K562 (cell line): ENCODE data around the gene ITPR1. TPM values are rescaled to one million over a fixed set of nuclear protein-coding genes. Genes with fewer than 3 reads are reported as not detected.
A peak's percentile ranks its signal among the peaks of the same experiment; 100 is the strongest.

Experiments
- ATAC-seq: fragments of 200-7000 bp; cut with Tn5 transposase; 3 replicates; pipeline ENCODE4 v1.9.1; 2020; ENCODE audit warnings: moderate library complexity
- BruUV-seq: library from RNA; stranded (reverse); fragments of 400-500 nt; replicated peaks from 2 replicates; lab custom pipeline; 2021; lab: Mats Ljungman, UMichigan
- CTCF ChIA-PET: fragments of 300-600 bp; formaldehyde crosslinking; extraction: SDS; loops from one replicate; lab custom pipeline; 2021; ENCODE audit warnings: low intra/inter-chr PET ratio; lab: Yijun Ruan, JAX
- POLR2A ChIA-PET: fragments of 300-600, 350-650 bp; sonication (Branson Sonifier 250); formaldehyde crosslinking; extraction: SDS; loops from one replicate; lab custom pipeline; 2021; ENCODE audit warnings: antibody characterized with exemption, inconsistent platforms; lab: Yijun Ruan, JAX
- DNase-seq, 4 experiments: peaks; one replicate each; pipeline versions ENCODE4 v3.0.0 to v3.0.0-alpha.2; 2011 to 2018; ENCODE audit warnings: low spot score in 3 of 4, mixed read lengths in 3 of 4; ENCODE audit errors: extremely low read depth in 1 of 4
- FAIRE-seq: peaks from 2 replicates; lab custom pipeline; 2011; peaks lifted over from hg19 to GRCh38; lab: Jason Lieb, UNC
- H2AFZ ChIP-seq: 2 replicates; pipeline ENCODE4 v1.6.0; 2011; ENCODE audit warnings: low read depth, low read length, control low read depth, inconsistent platforms
- H3K27ac ChIP-seq: fragments of 200-600 bp; 3 replicates; pipeline ENCODE4 v1.8.0; 2011; ENCODE audit warnings: low read depth, mild to moderate bottlenecking, control low read depth, inconsistent platforms, low read length, moderate library complexity, mixed read lengths; ENCODE audit errors: extremely low read depth
- H3K27me3 ChIP-seq, 2 experiments: fragments of 300-600 bp in 1 of 2; 2 replicates in 1 of 2; 3 replicates in 1 of 2; pipeline versions ENCODE4 v1.6.0 to v1.8.0; 2011; ENCODE audit warnings: inconsistent platforms in 2 of 2, low read length in 2 of 2, mild to moderate bottlenecking in 1 of 2, mixed read lengths in 1 of 2, moderate library complexity in 1 of 2; ENCODE audit not compliant: control insufficient read depth in 2 of 2, insufficient read depth in 2 of 2
- H3K36me3 ChIP-seq: fragments of 300-600 bp; 3 replicates; pipeline ENCODE4 v1.8.0; 2011; ENCODE audit warnings: mild to moderate bottlenecking, low read length, inconsistent platforms; ENCODE audit not compliant: control insufficient read depth, insufficient read depth
- H3K4me1 ChIP-seq, 2 experiments: fragments of 200-600 bp in 1 of 2; replicated peaks in 1 of 2; 2 replicates in 1 of 2; 3 replicates in 1 of 2; pipeline versions ENCODE4 v1.5.1 to v1.8.0; 2011; ENCODE audit warnings: inconsistent platforms in 2 of 2, low read length in 2 of 2, mild to moderate bottlenecking in 1 of 2, mixed read lengths in 1 of 2, moderate library complexity in 1 of 2; ENCODE audit not compliant: control insufficient read depth in 2 of 2, insufficient read depth in 2 of 2
- H3K4me2 ChIP-seq: 2 replicates; pipeline ENCODE4 v1.6.1; 2011; ENCODE audit warnings: low read length, control low read depth, inconsistent platforms, mixed read lengths; ENCODE audit not compliant: insufficient read depth
- H3K4me3 ChIP-seq: fragments of 200-600 bp; sonication (generic), shearing (Covaris generic); 2 replicates; pipeline ENCODE4 v1.5.1; 2016; ENCODE audit warnings: control low read depth, inconsistent platforms
- H3K79me2 ChIP-seq: fragments of 200-600 bp; 3 replicates; pipeline ENCODE4 v1.8.0; 2011; ENCODE audit warnings: low read length, inconsistent platforms; ENCODE audit not compliant: control insufficient read depth, insufficient read depth
- H3K9ac ChIP-seq, 2 experiments: 2 replicates each; pipeline versions ENCODE4 v1.6.0 to v1.6.1; 2011; ENCODE audit warnings: low read depth in 2 of 2, low read length in 2 of 2, control low read depth in 1 of 2, inconsistent platforms in 1 of 2, mild to moderate bottlenecking in 1 of 2, mixed read lengths in 1 of 2; ENCODE audit not compliant: insufficient read depth in 1 of 2
- H3K9me1 ChIP-seq: one replicate; pipeline ENCODE4 v1.6.0; 2011; ENCODE audit warnings: inconsistent platforms, mild to moderate bottlenecking, low read length, moderate library complexity; ENCODE audit not compliant: control insufficient read depth, insufficient read depth
- H3K9me3 ChIP-seq: replicated peaks from 2 replicates; pipeline ENCODE4 v1.5.1; 2011; ENCODE audit warnings: low read depth, low read length, inconsistent platforms; ENCODE audit not compliant: control insufficient read depth, insufficient read depth
- H4K20me1 ChIP-seq: replicated peaks from 2 replicates; pipeline ENCODE4 v1.6.1; 2011; ENCODE audit warnings: low read length, inconsistent platforms, mixed read lengths; ENCODE audit not compliant: control insufficient read depth, insufficient read depth
- MEIS2 ChIP-seq: fragments of 450-650 bp; IDR thresholded peaks from 2 replicates; pipeline ENCODE4 v1.6.1; 2014; ENCODE audit warnings: mild to moderate bottlenecking; ENCODE audit not compliant: partially characterized antibody
- RCOR1 ChIP-seq, 2 experiments: IDR thresholded peaks; 2 replicates each; pipeline ENCODE4 v1.6.1; 2012; ENCODE audit warnings: low read depth in 2 of 2, low read length in 2 of 2, borderline replicate concordance in 1 of 2, improper control_type of control experiment in 1 of 2
- TCF7L2 ChIP-seq: fragments of 150-350 bp; IDR thresholded peaks from 2 replicates; pipeline ENCODE4 v1.6.1; 2016; ENCODE audit warnings: low read depth, mild to moderate bottlenecking, low read length, moderate library complexity
- WGBS: fragments of 100-300 bp; shearing (Covaris generic); methylation state at CpG from one replicate; pipeline ENCODE4 v1.1.6; 2016; ENCODE audit warnings: low coverage, mixed read lengths; ENCODE audit not compliant: insufficient coverage; ENCODE audit errors: missing lambda C conversion rate; 5-methylcytosine and 5-hydroxymethylcytosine counted together
- in situ Hi-C: fragments of 300-500 bp; cut with MboI; formaldehyde crosslinking; loops from 4 replicates; pipeline ENCODE4 v1.15.0; 2018; ENCODE audit warnings: inconsistent platforms, mixed read lengths
- intact Hi-C: fragments of 100-400 bp; cut with micrococcal nuclease; formaldehyde crosslinking; loops from 2 replicates; pipeline ENCODE4 v1.14.2; 2022
- polyA plus RNA-seq, 8 experiments: library from polyadenylated mRNA; depleted of rRNA in 4 of 8; stranded (reverse) in 5 of 8; unstranded in 3 of 8; fragments of >200 nt; fragmentation: Nextera tagmentation in 2 of 8; fragmentation: Illumina TruSeq in 1 of 8; extraction: Ambion mirVana in 2 of 8; extraction: Trizol in 1 of 8; gene quantifications; 2 replicates each; pipeline versions ENCODE4 v1.2.1 to v1.2.3, GENCODE V29; 2011 to 2014; ENCODE audit warnings: inconsistent platforms in 1 of 8, missing spikeins in 1 of 8
- total RNA-seq, 7 experiments: library from RNA; depleted of rRNA in 6 of 7; stranded (reverse); fragments of >200 nt in 6 of 7; fragmentation: Illumina TruSeq in 2 of 7; extraction: Trizol in 2 of 7; gene quantifications; 2 replicates each; pipeline versions ENCODE4 v1.2.1 to v1.2.3, GENCODE V29; 2011 to 2021; ENCODE audit warnings: low replicate concordance in 1 of 7
- TF ChIP-seq, protein P1 (sequence below), 2 experiments: IDR thresholded peaks in 1 of 2; conservative IDR thresholded peaks in 1 of 2; 2 replicates each; pipeline ENCODE4 v1.6.1; 2016; ENCODE audit warnings: low read depth in 2 of 2, mild to moderate bottlenecking in 1 of 2, missing compliant biosample characterization in 1 of 2, missing genetic modification characterization in 1 of 2, moderate library complexity in 1 of 2
- TF ChIP-seq, protein P2 (sequence below): fragments of 450-650 bp; IDR thresholded peaks from one replicate; pipeline ENCODE4 v1.6.1; 2018; ENCODE audit warnings: mild to moderate bottlenecking, moderate library complexity; ENCODE audit not compliant: partially characterized antibody

Gene ITPR1
- total and polyA plus RNA-seq, 9 of the 15 experiments (the other 6 are each of a cell fraction or from before 2014, with no cell fraction given) = 22.4 to 40.0 (median 27.4) TPM

DNA sequence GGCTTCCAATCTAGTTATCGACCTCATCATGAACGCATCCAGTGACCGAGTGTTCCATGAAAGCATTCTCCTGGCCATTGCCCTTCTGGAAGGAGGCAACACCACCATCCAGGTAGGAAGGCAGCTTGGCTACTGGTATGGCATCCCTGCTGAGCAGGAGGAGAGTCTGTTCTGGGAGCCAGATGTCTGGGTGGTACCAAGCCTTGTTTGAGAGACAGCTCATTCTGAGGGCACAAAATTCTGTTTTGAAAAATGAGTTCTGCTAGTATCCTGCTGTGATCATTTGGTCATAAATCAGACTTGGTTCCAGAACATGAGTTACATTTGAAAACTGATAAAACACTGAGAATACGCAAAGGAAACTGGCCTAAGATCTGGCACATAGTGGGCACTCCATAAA lies 242.1 kb downstream of the ITPR1 start:
- 75% methylated on average over 4 of the region's 4 CpGs for WGBS

More for the DNA sequence above, 242.1 kb downstream of the ITPR1 start:
- no peak overlapping the region for H3K4me2 ChIP-seq
- ChIA-PET CTCF (no interaction called here), POLR2A (interaction anchor here (1.0 to 1.2 kb wide), 2 partner anchors 29 to 244 kb away, joined by 3 to 5 read pairs; no protein-coding TSS in a partner anchor)
- ATAC-seq = no peak
- H3K79me2 ChIP-seq = no peaks in the 10 kb centered on the region
- in situ Hi-C loops = no loop called here
- no peak overlapping the region for H3K4me3 ChIP-seq
- no peak for FAIRE-seq
- H3K36me3 ChIP-seq = peaks cover 11% of the 10 kb centered on the region; the same call in 2 of the 3 replicates
- TF ChIP-seq RCOR1 (IDR thresholded peaks at IDR 0.05; ENCODE audit: borderline replicate concordance in 1 of 2, low read depth in 2 of 2, low read length in 2 of 2) (no peak), TCF7L2 (no peak), MEIS2 (peak; percentile 64)
- TF ChIP-seq, protein P1, sequence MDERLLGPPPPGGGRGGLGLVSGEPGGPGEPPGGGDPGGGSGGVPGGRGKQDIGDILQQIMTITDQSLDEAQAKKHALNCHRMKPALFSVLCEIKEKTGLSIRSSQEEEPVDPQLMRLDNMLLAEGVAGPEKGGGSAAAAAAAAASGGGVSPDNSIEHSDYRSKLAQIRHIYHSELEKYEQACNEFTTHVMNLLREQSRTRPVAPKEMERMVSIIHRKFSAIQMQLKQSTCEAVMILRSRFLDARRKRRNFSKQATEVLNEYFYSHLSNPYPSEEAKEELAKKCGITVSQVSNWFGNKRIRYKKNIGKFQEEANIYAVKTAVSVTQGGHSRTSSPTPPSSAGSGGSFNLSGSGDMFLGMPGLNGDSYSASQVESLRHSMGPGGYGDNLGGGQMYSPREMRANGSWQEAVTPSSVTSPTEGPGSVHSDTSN (CRISPR knock-in tag; IDR thresholded peaks at IDR 0.05; ENCODE audit: low read depth) = no peak
- TF ChIP-seq, protein P1 (tag; conservative IDR thresholded peaks at IDR 0.05; ENCODE audit: low read depth) = peak; percentile 56; the same call in 1 of the 2 replicates
- TF ChIP-seq, protein P2, sequence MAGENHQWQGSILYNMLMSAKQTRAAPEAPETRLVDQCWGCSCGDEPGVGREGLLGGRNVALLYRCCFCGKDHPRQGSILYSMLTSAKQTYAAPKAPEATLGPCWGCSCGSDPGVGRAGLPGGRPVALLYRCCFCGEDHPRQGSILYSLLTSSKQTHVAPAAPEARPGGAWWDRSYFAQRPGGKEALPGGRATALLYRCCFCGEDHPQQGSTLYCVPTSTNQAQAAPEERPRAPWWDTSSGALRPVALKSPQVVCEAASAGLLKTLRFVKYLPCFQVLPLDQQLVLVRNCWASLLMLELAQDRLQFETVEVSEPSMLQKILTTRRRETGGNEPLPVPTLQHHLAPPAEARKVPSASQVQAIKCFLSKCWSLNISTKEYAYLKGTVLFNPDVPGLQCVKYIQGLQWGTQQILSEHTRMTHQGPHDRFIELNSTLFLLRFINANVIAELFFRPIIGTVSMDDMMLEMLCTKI = no peak
- TF ChIP-seq, all 486 proteins: peak for 2
- H3K9me1 ChIP-seq = no peaks in the 10 kb centered on the region
- peak overlapping the region in 1 of 2 experiments; percentile 9; a peak in 1 of 4 replicates for H3K9ac ChIP-seq
- intact Hi-C loops = no loop called here
- no peak overlapping the region for H3K27ac ChIP-seq
- peaks cover 24 to 38% of the 10 kb centered on the region in 2 experiments for H3K4me1 ChIP-seq
- DNase-seq = no peak
- no TSS peak for BruUV-seq
- H3K27me3 ChIP-seq = no peaks in the 10 kb centered on the region
- no peaks in the 10 kb centered on the region for H4K20me1 ChIP-seq
- H2AFZ ChIP-seq = no peak overlapping the region
- H3K9me3 ChIP-seq = no peaks in the 10 kb centered on the region
